ENCODE measurements around the gene RXRB. TPM values are rescaled to one million over a fixed set of nuclear protein-coding genes. Genes with fewer than 3 reads are reported as not detected.

RXRB gene
- total and polyA plus RNA-seq, 2 of the 13 experiments (the other 11 are each of a cell fraction or from before 2014, with no cell fraction given): 26.7 to 55.7 TPM

GRCh38 chr6:33200219-33201146 is at the start of gene RXRB, which contains the start of gene SLC39A7 (continued):
- TF ChIP-seq RELA (CRISPR knock-in tag; IDR thresholded peaks at IDR 0.05) (peak; percentile 5), PHF21A (CRISPR knock-in tag; IDR thresholded peaks at IDR 0.05) (no peak; the same call in 1 of the 2 replicates), GRHL1 (CRISPR knock-in tag; conservative IDR thresholded peaks at IDR 0.05) (no peak), ZNF597 (CRISPR knock-in tag; IDR thresholded peaks at IDR 0.05) (no peak), SRSF4 (IDR thresholded peaks at IDR 0.05; ENCODE audit: low read depth, low read length, poor library complexity, severe bottlenecking) (no peak), ZFY (CRISPR knock-in tag; IDR thresholded peaks at IDR 0.05) (peak; percentile 83), TBX2 (CRISPR knock-in tag; IDR thresholded peaks at IDR 0.05; ENCODE audit: borderline replicate concordance) (peak; percentile 59), NR2C2 (CRISPR knock-in tag; IDR thresholded peaks at IDR 0.05; ENCODE audit: borderline replicate concordance) (peak; percentile 91), HDAC2 (CRISPR knock-in tag; IDR thresholded peaks at IDR 0.05) (0 out of 2 replicates have a peak, but pooled peaks have one; percentile 33), ARNT (IDR thresholded peaks at IDR 0.05) (no peak), PAWR (CRISPR knock-in tag; IDR thresholded peaks at IDR 0.05; ENCODE audit: borderline replicate concordance) (no peak), ZKSCAN5 (CRISPR knock-in tag; IDR thresholded peaks at IDR 0.05) (no peak), FOXA1 (IDR thresholded peaks at IDR 0.05) (no peak), FOXA1 (CRISPR knock-in tag; IDR thresholded peaks at IDR 0.05) (peak; percentile 54; the same call in 1 of the 2 replicates), PHF5A (CRISPR knock-in tag; IDR thresholded peaks at IDR 0.05; ENCODE audit: low read depth, unreplicated experiment) (peak; percentile 71), TRAFD1 (CRISPR knock-in tag; IDR thresholded peaks at IDR 0.05; ENCODE audit: borderline replicate concordance) (0 out of 2 replicates have a peak, but pooled peaks have one; percentile 22), ZNF530 (CRISPR knock-in tag; IDR thresholded peaks at IDR 0.05; ENCODE audit: low read depth) (no peak), ZNF317 (CRISPR knock-in tag; IDR thresholded peaks at IDR 0.05) (peak; percentile 57; the same call in 1 of the 2 replicates), IRX3 (CRISPR knock-in tag; IDR thresholded peaks at IDR 0.05; ENCODE audit: borderline replicate concordance, low read depth) (peak; percentile 81; the same call in 1 of the 2 replicates), GATAD2A (CRISPR knock-in tag; IDR thresholded peaks at IDR 0.05) (peak; percentile 63; the same call in 1 of the 2 replicates), ZNF709 (CRISPR knock-in tag; IDR thresholded peaks at IDR 0.05) (peak; percentile 94), SMYD3 (CRISPR knock-in tag; IDR thresholded peaks at IDR 0.05) (no peak), ZSCAN5A (CRISPR knock-in tag; IDR thresholded peaks at IDR 0.05; ENCODE audit: borderline replicate concordance) (no peak), ZNF235 (CRISPR knock-in tag; IDR thresholded peaks at IDR 0.05; ENCODE audit: borderline replicate concordance) (0 out of 2 replicates have a peak, but pooled peaks have one; percentile 49), PHB2 (IDR thresholded peaks at IDR 0.05; ENCODE audit: partially characterized antibody) (no peak)
